Uterus (tissue), 2 donors: ENCODE data around the gene LIN52.

Experiments
- POLR2A ChIP-seq, 2 donors: fragments of 450-650 bp; IDR thresholded peaks; one replicate each; pipeline ENCODE4 v1.6.1; 2016; ENCODE audit warnings: antibody characterized with exemption in 2 of 2, mild to moderate bottlenecking in 1 of 2, moderate library complexity in 1 of 2
- TF ChIP-seq, protein P1 (sequence below), 4 experiments: fragments of 200-600 bp in 2 of 4; fragments of 450-650 bp in 2 of 4; sonication (generic) in 2 of 4; IDR thresholded peaks; one replicate each; pipeline ENCODE4 v1.5.1; 2016 to 2019; ENCODE audit warnings: antibody characterized with exemption in 4 of 4, mild to moderate bottlenecking in 2 of 4, moderate library complexity in 1 of 4

DNA sequence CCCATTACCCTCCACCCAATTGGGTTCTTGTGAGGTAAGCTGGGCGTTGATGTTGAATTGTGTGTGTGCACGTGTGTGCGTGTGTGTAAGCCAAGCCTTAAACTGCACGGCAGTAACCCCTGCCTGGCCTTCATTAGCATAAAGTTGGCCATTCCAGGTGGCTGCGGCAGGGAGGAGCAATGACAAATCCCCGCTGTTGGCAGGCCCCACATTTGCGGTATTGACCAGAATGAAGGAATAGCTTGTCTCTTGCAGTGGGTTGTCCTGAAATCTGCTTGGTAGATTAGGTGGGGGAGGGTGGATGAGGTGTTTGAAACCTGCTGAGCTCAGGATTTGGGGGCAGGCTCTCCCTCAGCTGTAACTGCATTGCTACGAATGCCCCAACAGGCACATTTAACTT is 161.8 kb downstream of the LIN52 start:
- TF ChIP-seq, protein P1, sequence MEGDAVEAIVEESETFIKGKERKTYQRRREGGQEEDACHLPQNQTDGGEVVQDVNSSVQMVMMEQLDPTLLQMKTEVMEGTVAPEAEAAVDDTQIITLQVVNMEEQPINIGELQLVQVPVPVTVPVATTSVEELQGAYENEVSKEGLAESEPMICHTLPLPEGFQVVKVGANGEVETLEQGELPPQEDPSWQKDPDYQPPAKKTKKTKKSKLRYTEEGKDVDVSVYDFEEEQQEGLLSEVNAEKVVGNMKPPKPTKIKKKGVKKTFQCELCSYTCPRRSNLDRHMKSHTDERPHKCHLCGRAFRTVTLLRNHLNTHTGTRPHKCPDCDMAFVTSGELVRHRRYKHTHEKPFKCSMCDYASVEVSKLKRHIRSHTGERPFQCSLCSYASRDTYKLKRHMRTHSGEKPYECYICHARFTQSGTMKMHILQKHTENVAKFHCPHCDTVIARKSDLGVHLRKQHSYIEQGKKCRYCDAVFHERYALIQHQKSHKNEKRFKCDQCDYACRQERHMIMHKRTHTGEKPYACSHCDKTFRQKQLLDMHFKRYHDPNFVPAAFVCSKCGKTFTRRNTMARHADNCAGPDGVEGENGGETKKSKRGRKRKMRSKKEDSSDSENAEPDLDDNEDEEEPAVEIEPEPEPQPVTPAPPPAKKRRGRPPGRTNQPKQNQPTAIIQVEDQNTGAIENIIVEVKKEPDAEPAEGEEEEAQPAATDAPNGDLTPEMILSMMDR (IDR thresholded peaks at IDR 0.05) = no peak
- TF ChIP-seq POLR2A (IDR thresholded peaks at IDR 0.05) = no peak
